Effector CD8-positive, alpha-beta T cell (primary cell): Measurements from ENCODE around the gene KLHDC10.
"Not testable (repeated sequence)": the region's sequence is repeated elsewhere in the genome, so short reads cannot be mapped to it uniquely, and the experiment has no call there.

Experiments used
- DNase-seq: peaks from one replicate; lab custom pipeline; 2025; lab: John Stamatoyannopoulos, UW

Gene KLHDC10

DNA sequence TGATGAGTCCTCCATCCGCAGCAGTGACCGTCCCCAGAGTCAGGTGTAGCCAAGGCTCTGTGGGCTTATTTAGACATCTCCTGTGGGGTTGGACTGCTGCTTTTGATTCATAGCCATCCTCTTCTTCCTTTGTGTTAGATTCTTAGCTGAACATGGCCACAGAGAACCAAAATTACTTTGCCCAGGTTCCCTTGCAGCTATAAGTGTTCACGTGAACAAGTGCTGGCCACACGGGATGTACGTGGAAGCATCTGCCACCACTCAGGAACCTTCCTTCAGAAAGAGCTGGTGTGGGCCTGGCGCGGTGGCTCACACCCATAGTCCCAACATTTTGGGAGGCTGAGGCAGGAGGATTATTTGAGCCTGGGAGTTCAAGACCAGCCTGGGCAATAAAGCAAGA lies 85.8 kb downstream of the KLHDC10 start:
- DNase-seq, result no peak

DNA sequence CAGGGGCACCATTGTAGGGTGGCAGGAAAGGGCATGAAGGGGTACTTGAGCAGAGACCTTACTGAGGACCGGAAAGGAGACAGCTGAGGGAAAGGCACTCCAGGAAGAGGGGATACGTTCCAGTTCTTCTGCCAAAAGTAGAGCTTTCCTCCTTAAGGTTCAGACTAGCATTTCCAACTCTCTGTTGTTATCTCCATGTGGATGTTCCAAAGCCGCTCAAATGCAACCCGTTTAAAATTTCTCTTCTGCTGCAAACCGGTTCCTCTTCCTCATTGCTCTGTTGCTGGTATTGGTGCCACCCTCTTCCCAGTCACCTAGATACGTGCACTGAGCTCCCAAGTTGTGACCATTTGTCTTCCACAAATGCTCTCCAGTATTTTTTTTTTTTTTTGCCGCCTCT lies 87.4 kb downstream of the KLHDC10 start:
- no peak for DNase-seq

DNA sequence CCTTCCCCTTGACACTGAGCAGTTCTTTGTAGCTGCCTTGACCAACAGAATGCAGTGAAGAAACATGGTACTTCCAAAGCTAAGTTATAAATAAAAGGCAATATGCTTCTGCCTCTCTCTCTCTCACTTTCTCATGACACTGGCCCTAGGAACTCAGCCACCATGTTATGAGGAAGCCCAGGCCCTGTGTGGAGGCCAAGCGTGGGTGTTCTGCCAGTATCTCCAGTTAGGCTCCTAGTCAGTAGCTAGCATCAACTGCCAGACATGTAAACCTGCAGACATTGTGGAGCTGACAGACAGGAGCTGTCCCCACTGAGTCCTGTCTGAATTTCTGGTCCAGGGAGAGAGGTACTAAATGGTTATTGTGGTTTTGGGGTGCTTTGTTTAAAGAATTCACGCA lies 89.7 kb downstream of the KLHDC10 start:
- DNase-seq, result no peak

DNA sequence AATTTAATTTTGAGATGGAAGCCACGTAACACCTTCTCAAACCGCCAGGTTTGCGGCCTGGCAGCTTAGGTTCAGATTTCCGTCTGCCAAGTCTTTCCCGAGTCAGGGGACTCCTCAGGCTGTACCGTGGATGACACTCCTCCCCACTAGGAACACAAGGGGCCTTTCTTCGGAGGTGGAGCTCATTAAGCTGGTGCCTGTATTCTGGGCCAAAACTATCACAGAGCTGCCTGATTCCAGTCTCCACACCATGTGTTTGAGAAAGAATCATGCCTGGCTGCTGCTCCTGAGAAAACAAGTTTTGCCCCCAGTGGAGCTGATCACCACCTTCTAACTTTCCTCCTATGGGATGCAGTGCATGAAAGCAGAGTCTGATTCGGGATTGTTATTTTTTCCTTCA lies 90.1 kb downstream of the KLHDC10 start:
- DNase-seq, result no peak

DNA sequence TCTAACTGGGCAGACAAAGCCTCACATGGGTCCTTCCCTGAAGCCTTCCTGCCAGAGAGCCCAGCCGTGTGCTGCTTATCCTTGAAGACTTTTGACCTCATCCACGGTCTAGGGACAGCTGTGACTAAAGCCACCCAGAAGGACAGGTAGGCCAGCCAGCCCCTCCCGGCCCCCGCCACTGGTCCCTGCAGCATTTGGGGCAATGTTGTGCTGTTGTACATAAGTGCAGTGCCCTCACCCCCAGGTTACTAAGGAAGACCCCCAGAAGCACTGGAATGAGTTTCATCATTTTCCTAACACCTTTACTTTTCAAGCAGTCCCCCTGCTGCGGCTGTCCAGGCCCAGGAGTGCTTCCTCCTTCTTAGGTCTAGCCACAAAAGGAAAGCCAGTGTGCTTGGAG lies 91.9 kb downstream of the KLHDC10 start:
- DNase-seq, result no peak

DNA sequence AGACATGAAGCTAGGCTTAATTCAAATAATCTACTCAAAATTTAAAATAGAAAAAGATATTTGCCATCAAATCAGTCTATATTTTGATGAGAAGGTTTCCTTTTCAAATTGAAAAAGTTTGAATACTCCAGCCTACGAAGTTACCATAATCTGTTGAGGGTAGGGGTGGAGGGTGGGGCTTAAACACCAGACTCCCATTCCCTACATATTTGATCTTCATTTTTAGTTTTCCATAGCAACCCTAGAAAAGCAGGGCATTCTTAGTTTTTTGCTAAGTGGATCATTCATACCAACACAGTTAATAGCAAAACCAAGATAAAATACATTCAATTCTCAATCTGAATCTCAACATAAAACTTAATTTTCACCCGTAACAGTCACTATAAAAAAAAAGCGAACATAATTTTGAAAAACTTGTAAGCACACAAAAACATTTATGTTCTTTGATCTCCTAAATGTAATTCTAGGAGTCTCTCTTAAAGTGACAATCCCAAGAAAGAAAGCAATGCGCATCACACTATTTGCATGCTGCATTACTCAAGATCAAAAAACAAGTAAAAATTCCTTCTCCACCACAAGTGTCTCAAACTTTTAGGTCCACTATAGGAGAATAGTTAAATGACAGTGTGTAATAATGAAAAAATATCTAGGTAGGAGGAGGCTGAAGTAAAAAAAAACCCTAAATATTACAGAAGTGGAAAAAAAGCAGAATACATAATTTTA lies 104.1 kb downstream of the KLHDC10 start:
- no peak for DNase-seq

DNA sequence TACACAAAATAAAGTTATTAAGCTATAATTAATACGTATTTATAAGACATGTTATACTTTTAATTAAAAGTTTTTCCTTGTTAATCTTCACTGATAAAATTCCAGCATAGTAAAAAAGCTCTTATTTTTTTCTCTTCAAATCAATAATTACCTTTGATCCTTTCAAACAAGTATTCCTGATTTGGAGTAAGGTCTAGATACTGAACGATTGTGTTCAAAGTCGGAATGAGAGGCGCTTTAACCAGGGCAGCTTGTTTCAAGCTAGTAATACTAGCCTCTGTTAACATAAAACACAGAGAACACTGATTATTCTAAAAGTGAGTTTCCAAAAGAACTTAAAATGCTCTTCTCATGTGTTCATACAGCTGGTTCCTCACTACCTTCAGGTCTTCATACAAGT lies 107.9 kb downstream of the KLHDC10 start:
- no peak for DNase-seq

DNA sequence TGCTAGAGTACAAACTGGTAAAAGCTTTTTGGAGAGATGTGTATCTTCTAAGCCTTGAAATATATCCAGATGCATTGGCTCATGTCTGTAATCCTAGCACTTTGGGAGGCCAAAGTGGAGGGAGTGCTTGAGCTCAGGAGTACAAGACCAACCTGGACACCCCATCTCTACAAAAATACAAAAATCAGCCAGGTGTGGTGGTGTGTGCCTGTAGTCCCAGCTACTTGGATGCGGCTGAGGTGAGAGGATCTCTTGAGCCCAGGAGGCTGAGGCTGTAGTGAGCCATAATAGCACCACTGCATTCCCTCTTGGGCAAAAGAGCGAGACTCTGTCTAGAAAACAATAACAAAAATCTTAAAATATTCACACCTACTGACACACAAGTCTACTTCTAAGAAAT lies 109.3 kb downstream of the KLHDC10 start:
- DNase-seq, result no peak

DNA sequence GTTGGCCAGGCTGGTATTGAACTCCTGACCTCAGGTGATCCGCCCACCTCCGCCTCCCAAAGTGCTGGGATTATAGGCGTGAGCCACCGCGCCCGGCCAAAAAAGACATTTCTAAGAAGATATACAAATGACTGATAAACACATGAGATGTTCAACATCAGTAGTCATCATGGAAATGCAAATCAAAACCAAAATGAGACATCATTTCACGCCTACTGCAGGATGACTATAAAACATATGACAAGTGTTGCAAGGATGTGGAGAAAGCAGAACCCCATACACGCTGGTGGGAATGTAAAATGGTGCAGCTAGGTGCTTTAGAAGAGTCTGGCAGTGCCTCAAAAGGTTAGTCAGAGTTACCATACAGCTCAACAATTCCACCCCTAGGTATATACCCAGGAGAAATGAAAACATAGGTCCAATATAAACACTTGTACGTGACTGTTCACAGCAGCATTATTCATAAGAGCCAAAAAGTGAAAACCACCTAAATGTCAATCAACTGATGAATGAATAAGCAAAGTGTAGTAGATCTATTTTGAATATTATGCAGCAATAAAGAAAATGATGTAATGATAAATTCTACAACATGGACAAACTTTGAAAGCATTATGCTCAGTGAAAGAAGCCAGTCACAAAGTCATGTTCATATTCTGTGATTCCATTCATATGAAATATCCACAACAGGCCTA lies 110.4 kb downstream of the KLHDC10 start:
- DNase-seq, result no peak

DNA sequence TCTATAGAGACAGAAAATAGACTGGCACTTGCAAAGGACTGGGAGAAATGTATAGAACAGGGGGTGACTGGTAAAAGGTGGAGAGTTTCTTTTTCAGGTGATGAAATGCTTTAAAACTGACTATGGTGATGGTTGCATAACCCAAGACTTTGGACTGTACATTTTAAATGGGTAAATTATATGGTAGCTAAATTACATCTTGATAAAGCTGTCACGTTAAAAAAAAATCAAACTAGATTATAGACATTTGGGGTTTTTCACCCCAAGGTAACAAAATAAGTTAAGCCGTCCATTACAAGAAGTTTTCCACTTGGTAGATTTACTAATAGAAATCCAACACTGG lies 110.9 kb downstream of the KLHDC10 start:
- DNase-seq, result no peak

DNA sequence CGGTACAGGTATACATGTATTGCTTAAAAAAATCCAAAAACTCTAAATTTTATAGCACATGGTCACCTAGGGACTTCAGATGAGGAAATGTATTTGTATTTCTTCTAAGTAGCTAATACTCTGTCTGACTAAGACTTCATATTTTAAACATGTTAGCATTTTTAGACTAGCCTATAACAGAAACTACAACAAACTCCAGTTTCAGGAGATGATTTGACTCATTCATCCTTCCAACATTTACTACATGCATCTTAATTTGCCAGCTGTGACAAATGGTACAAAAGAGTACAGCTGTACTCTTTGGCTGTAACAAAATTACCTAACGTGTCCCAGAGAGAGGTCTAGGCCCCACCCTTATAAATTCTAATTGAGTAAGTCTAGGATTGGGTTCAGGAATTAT lies 112.7 kb downstream of the KLHDC10 start:
- DNase-seq, result no peak

DNA sequence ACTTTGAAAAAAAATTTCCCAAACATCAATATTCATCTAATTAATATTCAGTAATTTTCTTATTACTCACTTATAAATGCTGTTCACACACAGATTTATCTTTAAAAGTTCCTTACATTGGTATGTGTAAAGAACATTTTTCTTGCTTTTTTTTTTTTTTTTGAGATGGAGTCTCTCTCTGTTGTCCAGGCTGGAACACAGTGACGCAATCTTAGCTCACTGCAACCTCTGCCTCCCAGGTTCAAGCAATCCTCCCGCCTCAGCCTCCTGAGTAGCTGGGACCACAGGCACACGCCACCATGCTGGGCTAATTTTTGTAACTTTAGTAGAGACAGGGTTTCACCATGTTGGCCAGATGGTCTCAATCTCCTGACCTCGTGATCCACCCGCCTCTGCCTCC lies 114.0 kb downstream of the KLHDC10 start:
- not testable (repeated sequence) for DNase-seq
